HG03354 (cell line): Measurements from ENCODE around the gene ARHGEF19.
A peak's percentile ranks its signal among the peaks of the same experiment; 100 is the strongest.
"Not testable (repeated sequence)": the region's sequence is repeated elsewhere in the genome, so short reads cannot be mapped to it uniquely, and the experiment has no call there.

Experiments used
- ATAC-seq: cut with Tn5 transposase; IDR thresholded peaks from one replicate; pipeline ENCODE4 v1.9.1; 2021; ENCODE audit warnings: mild to moderate bottlenecking; ENCODE audit not compliant: unreplicated experiment, poor library complexity, severe bottlenecking

ARHGEF19 gene

GRCh38 chr1:16172218-16172830 lies 40.1 kb downstream of the ARHGEF19 start:
- no peak for ATAC-seq

DNA sequence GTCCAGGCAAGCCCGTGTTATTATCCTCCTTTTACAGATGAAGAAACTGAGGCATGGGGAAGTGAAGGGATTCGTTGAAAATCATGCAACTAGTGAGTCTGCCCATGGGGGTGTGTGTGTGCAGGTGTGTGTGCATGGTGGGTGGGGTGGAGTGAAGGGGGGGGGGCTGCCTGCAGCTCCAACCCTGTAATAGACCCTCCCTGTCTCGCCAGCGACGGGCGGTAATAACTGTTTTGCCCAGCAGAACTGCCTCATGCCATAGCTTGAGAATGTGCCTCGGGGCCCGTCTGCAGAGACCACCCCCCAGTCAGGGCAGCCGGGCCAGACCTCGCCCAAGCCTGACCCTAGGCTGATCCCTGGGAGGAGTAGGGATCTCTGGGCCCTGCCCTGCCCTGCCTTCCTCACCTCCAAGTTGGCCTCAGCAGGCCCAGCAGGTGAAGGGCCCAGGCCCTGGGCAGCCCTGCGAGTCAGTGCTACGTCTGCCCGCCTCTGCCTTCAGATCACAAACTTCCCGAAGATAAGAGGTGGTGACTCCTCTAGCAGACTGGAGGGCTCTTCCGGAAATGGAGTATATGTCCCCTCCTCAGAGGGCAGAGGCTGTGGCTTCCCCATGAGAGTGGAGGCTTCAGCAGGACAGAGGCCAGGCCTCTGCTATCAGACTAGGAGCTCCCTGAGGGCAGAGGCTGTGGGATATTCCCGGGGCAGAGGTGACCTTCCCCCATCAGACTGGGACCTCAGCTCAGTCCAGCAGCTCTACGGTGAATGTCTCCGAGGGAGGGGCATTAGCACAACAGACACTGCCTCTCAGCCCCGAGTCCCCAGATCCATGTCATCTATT lies 40.9 kb downstream of the ARHGEF19 start:
- ATAC-seq, result no peak

DNA sequence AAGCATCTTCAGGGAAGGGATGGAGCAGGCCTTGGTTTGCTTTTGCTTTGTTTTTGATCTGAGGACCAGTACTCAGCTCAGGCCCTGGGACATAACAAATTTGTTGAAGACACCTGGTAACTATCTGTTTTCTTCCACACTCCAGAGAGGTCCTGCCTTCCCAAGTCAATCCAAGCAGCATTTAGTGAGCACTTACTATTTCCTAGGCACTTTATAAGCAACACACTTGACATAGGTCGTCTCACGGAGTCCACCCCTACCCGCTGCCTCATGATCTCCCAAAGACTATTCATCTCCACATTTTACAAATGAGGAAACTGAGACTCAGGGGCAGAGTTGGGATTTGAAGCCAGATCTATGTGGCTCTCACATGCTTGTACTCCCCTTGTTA lies 42.2 kb downstream of the ARHGEF19 start:
- no peak for ATAC-seq

- ATAC-seq, result no peak
Measured at GRCh38 chr1:16168622-16169360, 43.7 kb downstream of the ARHGEF19 start.

GRCh38 chr1:16168144-16168495 lies 44.3 kb downstream of the ARHGEF19 start:
- ATAC-seq, result not testable (repeated sequence)

DNA sequence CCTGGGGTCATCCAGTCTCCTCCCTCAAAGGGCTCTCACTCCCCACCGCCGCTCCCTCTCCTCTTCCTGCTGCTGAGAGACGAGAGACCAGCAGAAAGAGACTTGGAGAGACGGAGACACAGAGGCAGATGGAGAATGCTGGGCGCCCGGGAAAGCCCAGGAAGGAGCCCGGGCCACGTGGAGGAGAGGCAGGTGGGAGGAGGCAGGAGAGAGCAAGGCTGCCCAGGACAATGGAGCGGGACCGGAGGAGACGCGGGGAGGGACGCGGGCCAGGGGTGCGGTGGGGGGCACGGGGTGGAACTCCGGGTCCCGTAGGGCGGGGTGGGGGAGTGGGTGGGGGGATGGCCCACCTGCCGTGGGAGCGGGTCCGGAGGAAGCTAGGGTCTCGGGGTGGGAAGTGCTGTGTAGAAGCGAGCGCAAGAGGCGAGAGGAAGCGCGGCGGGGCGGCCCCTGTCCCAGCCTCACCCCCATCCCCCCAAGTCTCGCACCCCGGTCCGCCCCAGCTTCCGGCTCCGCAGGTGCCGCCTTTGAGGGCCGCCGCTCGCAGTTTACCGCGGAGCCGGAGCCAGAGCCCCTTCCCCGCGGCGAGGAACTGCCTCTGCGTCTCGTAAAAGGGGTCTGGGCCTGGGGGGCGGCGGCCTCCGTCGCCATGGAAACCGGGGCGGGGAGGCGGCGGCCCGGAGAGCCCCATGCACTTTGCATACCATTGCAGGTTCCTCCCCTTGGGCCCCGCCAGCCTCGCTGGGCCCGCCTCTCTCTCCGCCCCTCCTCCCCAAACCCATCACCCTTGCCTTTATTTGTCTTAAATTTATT lies 44.9 kb downstream of the ARHGEF19 start:
- ATAC-seq, result peak; percentile 74

DNA sequence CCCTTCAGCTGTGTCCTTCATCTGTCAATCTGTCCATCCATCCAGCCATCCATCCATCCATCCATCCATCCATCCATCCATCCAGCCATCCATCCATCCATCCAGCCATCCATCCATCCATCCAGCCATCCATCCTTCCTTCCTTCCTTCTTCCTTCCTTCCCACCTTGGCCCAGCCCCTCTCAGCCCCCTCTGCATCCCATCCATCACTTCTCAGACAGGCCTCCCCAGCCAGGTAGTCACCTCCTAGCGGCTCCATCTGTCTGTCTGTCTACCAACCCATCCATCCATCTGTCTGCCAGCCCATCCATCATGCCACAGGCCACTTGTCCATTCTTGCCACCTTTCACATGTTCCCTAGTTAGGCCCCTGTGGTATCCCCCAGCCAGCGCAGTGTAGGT lies 46.3 kb downstream of the ARHGEF19 start:
- no peak for ATAC-seq

DNA sequence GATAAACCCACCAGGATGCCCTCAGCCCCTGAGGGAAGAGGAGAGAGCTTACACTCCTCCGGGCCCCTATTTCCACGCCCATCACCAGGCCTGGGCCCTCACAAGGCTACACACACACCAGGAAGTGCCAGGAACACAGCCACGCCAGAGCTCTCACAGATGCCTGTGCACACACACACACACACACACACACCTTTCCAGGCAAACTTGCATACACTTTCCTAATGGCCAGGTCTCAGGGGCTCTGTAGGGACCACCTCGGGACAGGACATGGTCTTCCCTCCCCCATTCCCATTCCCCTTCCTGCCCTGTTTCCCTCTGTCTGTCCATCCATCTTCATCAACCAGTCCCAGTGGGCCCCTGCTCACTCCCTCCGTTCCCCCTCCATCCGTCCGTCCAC lies 46.9 kb downstream of the ARHGEF19 start:
- ATAC-seq, result no peak

- no peak for ATAC-seq
Measured at GRCh38 chr1:16165073-16165364, 47.4 kb downstream of the ARHGEF19 start.

DNA sequence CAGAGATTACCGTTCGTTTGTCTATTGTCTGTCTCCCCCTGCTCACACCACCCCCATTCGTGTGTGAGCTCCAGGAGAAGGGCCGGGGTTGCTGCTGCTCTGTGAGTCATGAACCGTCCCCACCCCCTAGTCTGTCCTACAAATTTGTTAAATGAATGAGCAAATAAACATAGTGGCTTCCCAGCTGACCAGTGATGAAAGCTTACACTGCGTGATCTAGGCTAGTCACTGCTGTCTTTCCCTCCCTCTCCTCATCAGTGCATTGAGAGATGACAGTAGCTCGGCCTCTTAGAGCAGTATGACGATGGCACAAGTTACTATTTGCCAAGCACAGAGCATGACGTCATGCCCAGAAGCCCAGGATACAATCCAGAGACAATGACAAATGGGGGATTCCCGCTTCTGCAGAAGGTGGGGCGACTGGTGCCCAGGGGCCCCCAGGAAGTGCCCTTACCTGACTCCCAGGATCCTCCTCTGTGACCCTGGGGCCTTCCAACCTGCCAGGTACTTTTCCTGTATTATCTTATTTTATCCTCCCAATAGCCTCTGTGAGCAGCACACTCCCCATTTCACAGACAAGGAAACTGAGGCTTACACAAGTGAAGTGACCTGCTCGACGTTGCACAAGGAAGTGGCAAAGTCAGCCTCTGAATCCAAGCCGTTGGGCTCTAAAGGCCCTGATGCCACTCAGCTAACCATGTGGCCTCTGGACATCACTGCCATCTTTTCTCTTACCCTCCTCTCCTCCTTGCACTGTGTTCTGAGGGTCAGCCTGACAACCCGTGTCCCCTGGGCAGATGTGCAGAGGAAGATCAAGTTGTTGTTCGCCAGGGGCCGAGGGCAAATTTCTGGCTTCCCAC lies 48.0 kb downstream of the ARHGEF19 start:
- ATAC-seq, result no peak

- ATAC-seq, result not testable (repeated sequence)
Measured at GRCh38 chr1:16163608-16164212, 48.7 kb downstream of the ARHGEF19 start.

DNA sequence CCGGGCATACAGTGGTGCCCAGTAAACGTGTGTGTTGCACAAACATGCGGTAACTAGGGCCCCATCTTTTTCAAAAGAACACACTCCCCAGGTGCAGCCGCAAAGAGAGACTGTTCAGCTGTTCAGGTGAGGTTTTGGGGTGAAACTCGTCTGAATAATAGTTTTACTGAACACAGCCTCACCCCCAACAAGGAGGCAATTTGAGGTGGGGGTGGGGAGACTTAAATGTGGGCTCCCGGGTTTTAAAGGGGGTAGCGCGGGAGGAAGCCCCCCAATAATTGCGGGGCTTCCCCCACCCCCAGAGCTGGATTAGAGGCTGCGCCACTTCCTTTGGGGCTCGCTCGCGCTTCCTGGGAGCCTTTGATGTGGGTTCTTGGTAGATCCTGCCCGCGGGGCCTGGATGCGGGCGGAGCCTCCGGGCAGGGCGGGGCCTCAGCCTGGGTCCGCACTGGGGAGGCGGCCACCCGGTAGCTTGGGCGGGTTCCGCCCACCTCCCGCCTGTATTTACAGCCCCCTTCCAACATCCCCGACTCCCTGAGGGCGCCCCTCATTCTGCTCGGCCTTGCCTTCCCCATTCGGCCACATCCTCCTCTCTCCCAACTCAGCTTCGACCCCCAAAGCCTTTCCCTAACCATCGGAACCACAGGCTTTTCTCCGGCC lies 50.2 kb downstream of the ARHGEF19 start:
- no peak for ATAC-seq

- ATAC-seq, result no peak
Measured at GRCh38 chr1:16161717-16162116, 50.7 kb downstream of the ARHGEF19 start.

DNA sequence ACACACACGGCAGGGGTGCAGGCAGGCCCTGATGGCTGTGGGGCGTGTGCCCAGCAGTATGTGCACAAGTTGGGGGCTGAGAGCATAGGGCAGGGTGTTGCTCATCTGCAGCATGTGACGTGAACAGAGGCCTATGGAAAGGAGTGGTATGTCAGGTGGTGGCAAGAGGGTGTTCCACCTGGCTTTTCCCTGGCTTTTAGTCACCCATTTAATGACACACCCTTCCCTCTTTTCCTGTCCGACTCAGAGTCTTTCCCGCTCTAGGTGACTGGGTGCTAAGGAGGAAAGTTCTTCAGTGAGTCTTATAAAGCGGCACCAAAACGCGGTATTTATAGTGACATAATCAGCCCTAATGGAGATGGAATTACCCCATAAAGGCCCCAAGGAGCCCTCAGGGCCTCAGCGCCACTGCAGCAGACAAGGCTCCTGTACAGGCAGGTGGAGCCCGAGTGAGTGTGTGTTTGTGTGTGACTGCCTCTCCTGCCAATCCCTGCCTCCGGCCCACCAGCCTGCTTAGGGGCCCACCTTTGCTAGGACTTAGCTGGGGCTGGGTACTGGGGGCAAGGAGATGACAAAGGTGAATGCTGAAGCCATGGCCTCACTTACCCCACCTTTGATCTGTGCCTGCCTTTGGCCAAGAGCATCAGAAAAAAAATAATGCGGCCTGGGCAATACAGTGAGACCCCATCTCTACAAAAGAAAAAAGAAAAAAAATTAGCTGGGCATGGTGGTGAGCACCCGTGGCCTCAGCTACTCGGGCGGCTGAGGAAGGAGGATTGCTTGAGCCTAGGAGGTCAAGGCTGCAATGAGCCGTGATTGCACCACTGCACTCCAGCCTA lies 53.2 kb downstream of the ARHGEF19 start:
- no peak for ATAC-seq

- ATAC-seq, result no peak
Measured at GRCh38 chr1:16158025-16158424, 54.4 kb downstream of the ARHGEF19 start.

- no peak for ATAC-seq
Measured at GRCh38 chr1:16156848-16157495, 55.5 kb downstream of the ARHGEF19 start.
